Endodermal cell (in vitro differentiated cells): Measurements from ENCODE around the gene TTC7B. TPM values are rescaled to one million over a fixed set of nuclear protein-coding genes. Genes with fewer than 3 reads are reported as not detected.

ENCODE experiments used
- DNase-seq: peaks from one replicate; pipeline ENCODE4 v3.0.0-alpha.2; 2017
- H3K27ac ChIP-seq: 2 replicates; pipeline ENCODE4 v1.5.1; 2013; ENCODE audit warnings: mild to moderate bottlenecking, low read depth, low read length, moderate library complexity
- H3K27me3 ChIP-seq: 2 replicates; pipeline ENCODE4 v1.6.1; 2013; ENCODE audit warnings: mild to moderate bottlenecking, low read length, moderate library complexity; ENCODE audit not compliant: insufficient read depth, control insufficient read depth, poor library complexity, severe bottlenecking
- H3K36me3 ChIP-seq: 2 replicates; pipeline ENCODE4 v1.7.0; 2013; ENCODE audit warnings: mild to moderate bottlenecking, low read length, moderate library complexity; ENCODE audit not compliant: control insufficient read depth, insufficient read depth
- H3K4me1 ChIP-seq: one replicate; pipeline ENCODE4 v1.7.0; 2013; ENCODE audit warnings: low read length; ENCODE audit not compliant: control insufficient read depth, insufficient read depth
- H3K4me3 ChIP-seq: 2 replicates; pipeline ENCODE4 v1.5.1; 2013; ENCODE audit warnings: mild to moderate bottlenecking, low read length, moderate library complexity
- H3K9ac ChIP-seq: 2 replicates; pipeline ENCODE4 v1.6.1; 2013; ENCODE audit warnings: mild to moderate bottlenecking, low read length, moderate library complexity; ENCODE audit not compliant: poor library complexity, severe bottlenecking; ENCODE audit errors: extremely low read depth
- H3K9me3 ChIP-seq: 2 replicates; pipeline ENCODE4 v1.6.1; 2013; ENCODE audit warnings: mild to moderate bottlenecking, low read length, moderate library complexity; ENCODE audit not compliant: control insufficient read depth
- H3K27ac Mint-ChIP-seq: 2 replicates; pipeline ENCODE4 v1.8.0; 2020; ENCODE audit warnings: mixed read lengths
- H3K27me3 Mint-ChIP-seq: 2 replicates; pipeline ENCODE4 v1.8.0; 2021; ENCODE audit warnings: mild to moderate bottlenecking, mixed read lengths; ENCODE audit not compliant: insufficient read depth
- H3K36me3 Mint-ChIP-seq: 2 replicates; pipeline ENCODE4 v1.8.0; 2020; ENCODE audit warnings: low read depth, mixed read lengths
- H3K4me1 Mint-ChIP-seq: 2 replicates; pipeline ENCODE4 v1.8.0; 2020; ENCODE audit warnings: mixed read lengths
- H3K4me3 Mint-ChIP-seq: 2 replicates; pipeline ENCODE4 v1.8.0; 2020; ENCODE audit warnings: mild to moderate bottlenecking, moderate library complexity, mixed read lengths
- H3K9me3 Mint-ChIP-seq: 2 replicates; pipeline ENCODE4 v1.8.0; 2020; ENCODE audit warnings: mild to moderate bottlenecking, mixed read lengths
- WGBS, 2 experiments: methylation state at CpG; one replicate each; pipeline versions ENCODE4 v1.1.5 to v1.1.7; 2013; ENCODE audit warnings: missing lambda C conversion rate in 2 of 2, mixed read lengths in 1 of 2; ENCODE audit not compliant: insufficient coverage in 1 of 2, insufficient read length in 1 of 2; 5-methylcytosine and 5-hydroxymethylcytosine counted together
- total RNA-seq, 2 donors: library from RNA; stranded (reverse); fragmentation: NEBNext Ultra II Directional in 1 of 2; extraction: Animal tissue kit (Norgen Biotek cat#: 25700) in 1 of 2; gene quantifications; 2 replicates in 1 of 2; 3 replicates in 1 of 2; pipeline ENCODE4 v1.2.1, GENCODE V29; 2021
- TF ChIP-seq, protein P1 (sequence below): fragments of 200-600 bp; sonication (generic); conservative IDR thresholded peaks from 2 replicates; pipeline ENCODE4 v1.5.0; 2021; ENCODE audit warnings: antibody characterized with exemption, mild to moderate bottlenecking

The TTC7B gene
- total RNA-seq, 2 donors from 2014 or later = 51.3 to 62.6 TPM

DNA sequence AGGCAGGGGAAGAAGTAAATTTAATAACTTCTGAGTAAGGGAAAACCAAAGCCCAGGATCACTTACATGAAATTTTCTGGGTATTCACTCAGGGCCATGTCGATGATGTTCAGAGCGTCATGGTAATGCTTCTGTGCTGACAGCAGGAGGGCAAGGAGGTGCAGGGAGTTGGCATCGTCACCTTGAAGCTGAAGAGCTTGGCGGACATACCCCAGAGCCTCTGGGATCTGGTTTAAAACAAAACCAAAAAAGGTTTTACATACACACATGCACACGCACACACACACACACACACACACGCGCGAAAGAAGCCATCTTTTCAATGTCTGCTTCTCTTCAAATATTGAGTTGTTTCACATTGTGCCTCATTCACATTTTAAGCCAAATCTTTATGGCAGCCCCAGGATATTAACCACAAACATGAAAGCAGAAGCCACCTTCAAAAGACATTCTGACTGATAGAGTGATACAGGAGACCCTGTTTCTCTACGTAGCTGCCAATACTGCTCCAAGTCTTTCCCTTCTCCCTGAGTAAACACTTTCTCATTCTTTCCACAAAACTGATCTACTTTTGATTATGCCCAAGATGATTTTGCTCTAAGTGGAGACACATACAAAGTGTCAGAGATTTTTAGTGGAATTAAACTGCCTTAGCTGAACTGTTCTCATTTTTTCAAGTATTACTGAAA is 172.1 kb downstream of the TTC7B start:
- H3K4me1 Mint-ChIP-seq = peaks cover 55% of the 10 kb centered on the region
- no peak overlapping the region for H3K27ac ChIP-seq
- H3K4me3 ChIP-seq = no peak overlapping the region

DNA sequence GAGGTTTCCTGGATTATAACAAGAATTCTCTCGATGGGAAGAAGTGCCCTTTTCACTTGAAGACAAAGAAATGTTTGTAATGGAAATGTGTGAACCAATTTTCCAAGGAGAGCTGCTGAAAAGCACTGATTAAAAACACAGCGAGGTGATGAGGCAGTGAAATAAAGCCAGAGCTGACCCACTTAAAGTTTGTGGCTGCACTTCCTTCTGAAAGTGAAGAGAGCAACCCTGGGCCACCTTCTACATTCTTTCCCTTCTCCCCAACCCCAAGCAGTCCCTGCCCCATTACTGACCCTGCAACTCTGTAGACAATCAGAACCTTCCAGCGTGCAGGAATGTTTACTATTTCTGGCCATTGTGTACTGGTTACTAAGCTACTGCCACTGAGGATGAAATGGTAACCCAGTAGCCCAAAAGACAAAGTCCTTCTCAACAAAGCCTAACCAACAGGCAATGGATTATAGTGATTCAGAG is 173.9 kb downstream of the TTC7B start:
- Mint-ChIP-seq H3K4me3 (no peak overlapping the region), H3K9me3 (no peaks in the 10 kb centered on the region), H3K27me3 (no peaks in the 10 kb centered on the region), H3K4me1 (peaks cover 38% of the 10 kb centered on the region), H3K27ac (peak overlapping the region; percentile 56), H3K36me3 (peaks cover 4% of the 10 kb centered on the region)
- Histone ChIP-seq H3K4me1 (peaks cover 29% of the 10 kb centered on the region), H3K27me3 (no peaks in the 10 kb centered on the region), H3K27ac (peak overlapping the region; percentile 98), H3K4me3 (no peak overlapping the region), H3K9ac (peak overlapping the region; percentile 35), H3K9me3 (no peaks in the 10 kb centered on the region), H3K36me3 (no peaks in the 10 kb centered on the region)
- WGBS, 2 experiments = 8 to 34% methylated on average over 2 to 3 of the region's 3 CpGs
- TF ChIP-seq, protein P1, sequence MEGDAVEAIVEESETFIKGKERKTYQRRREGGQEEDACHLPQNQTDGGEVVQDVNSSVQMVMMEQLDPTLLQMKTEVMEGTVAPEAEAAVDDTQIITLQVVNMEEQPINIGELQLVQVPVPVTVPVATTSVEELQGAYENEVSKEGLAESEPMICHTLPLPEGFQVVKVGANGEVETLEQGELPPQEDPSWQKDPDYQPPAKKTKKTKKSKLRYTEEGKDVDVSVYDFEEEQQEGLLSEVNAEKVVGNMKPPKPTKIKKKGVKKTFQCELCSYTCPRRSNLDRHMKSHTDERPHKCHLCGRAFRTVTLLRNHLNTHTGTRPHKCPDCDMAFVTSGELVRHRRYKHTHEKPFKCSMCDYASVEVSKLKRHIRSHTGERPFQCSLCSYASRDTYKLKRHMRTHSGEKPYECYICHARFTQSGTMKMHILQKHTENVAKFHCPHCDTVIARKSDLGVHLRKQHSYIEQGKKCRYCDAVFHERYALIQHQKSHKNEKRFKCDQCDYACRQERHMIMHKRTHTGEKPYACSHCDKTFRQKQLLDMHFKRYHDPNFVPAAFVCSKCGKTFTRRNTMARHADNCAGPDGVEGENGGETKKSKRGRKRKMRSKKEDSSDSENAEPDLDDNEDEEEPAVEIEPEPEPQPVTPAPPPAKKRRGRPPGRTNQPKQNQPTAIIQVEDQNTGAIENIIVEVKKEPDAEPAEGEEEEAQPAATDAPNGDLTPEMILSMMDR = no peak
- peak; percentile 63 for DNase-seq

More for the DNA sequence above, 172.1 kb downstream of the TTC7B start:
- no peaks in the 10 kb centered on the region for H3K9me3 ChIP-seq
- WGBS, 2 experiments = 83 to 96% methylated on average over 5 to 9 of the region's 9 CpGs
- H3K4me1 ChIP-seq = peaks cover 42% of the 10 kb centered on the region
- H3K9ac ChIP-seq = no peak overlapping the region
- no peak for DNase-seq
- H3K27me3 ChIP-seq = no peaks in the 10 kb centered on the region
- Mint-ChIP-seq H3K9me3 (no peaks in the 10 kb centered on the region), H3K36me3 (peaks cover 4% of the 10 kb centered on the region), H3K27me3 (no peaks in the 10 kb centered on the region), H3K4me3 (no peak overlapping the region), H3K27ac (no peak overlapping the region)
- TF ChIP-seq, protein P1 = no peak
- H3K36me3 ChIP-seq = no peaks in the 10 kb centered on the region

DNA sequence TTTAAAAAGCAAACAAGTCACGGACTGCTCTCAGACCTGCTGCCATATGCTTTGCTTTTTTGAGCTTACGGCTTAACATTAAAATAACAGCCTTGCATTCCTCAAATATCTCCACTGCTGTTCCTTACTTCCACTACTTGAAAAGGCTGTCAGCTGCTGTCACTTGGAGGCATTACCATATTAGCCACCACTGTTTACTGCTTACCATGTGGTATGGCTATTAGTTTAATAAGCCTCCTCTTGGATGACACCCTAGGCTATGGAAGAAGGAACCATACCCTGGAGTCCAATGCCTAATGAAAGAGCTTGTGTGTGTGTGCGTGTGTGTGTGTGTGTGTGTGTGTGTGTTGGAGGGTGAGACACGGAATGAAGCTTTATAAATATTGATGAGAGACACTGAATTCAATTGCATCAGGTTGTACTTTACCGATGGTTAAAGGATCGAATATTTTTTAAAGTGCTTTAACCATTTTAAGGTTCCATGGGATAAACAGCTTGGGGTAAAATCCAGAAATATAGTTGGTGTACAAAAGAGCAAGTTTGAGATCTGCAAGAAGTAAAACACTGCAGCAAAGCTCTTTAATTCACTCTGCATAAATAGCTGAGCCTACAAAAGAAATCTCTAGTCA is 174.5 kb downstream of the TTC7B start:
- H3K27me3 ChIP-seq = no peaks in the 10 kb centered on the region
- H3K9me3 ChIP-seq = no peaks in the 10 kb centered on the region
- peaks cover 34% of the 10 kb centered on the region for H3K4me1 Mint-ChIP-seq
- no peak overlapping the region for H3K4me3 ChIP-seq
- no peaks in the 10 kb centered on the region for H3K36me3 ChIP-seq
- TF ChIP-seq, protein P1 = no peak
- peaks cover 4% of the 10 kb centered on the region for H3K36me3 Mint-ChIP-seq
- peak overlapping the region; percentile 35 for H3K9ac ChIP-seq
- peak overlapping the region; percentile 56 for H3K27ac Mint-ChIP-seq
- no peaks in the 10 kb centered on the region for H3K9me3 Mint-ChIP-seq
- H3K27ac ChIP-seq = peak overlapping the region; percentile 98
- H3K4me1 ChIP-seq = peaks cover 24% of the 10 kb centered on the region
- no peak for DNase-seq
- H3K27me3 Mint-ChIP-seq = no peaks in the 10 kb centered on the region
- no peak overlapping the region for H3K4me3 Mint-ChIP-seq
- WGBS, 2 experiments = 51 to 55% methylated on average over 5 to 6 of the region's 6 CpGs
